Body of pancreas (tissue), 4 donors: ENCODE results near the gene PLCB1.

Experiments used
- CTCF ChIP-seq, 7 experiments: fragments of 450-650 bp in 4 of 7; fragments of 200-600 bp in 3 of 7; sonication (generic) in 3 of 7; IDR thresholded peaks; one replicate each; pipeline ENCODE4 v1.5.1; 2016 to 2019; ENCODE audit warnings: antibody characterized with exemption in 7 of 7
- POLR2A ChIP-seq, 3 donors: fragments of 450-650 bp; IDR thresholded peaks; one replicate each; pipeline ENCODE4 v1.6.1; 2016; ENCODE audit warnings: antibody characterized with exemption in 3 of 3, mild to moderate bottlenecking in 2 of 3

- TF ChIP-seq CTCF (IDR thresholded peaks at IDR 0.05): no peak
- no peak for TF ChIP-seq POLR2A (IDR thresholded peaks at IDR 0.05)
These were observed 256.1 kb downstream of the PLCB1 start for GRCh38 chr20:8388141-8388540.
